HCT116 (cell line): ENCODE measurements around the gene RNPEP. TPM values are rescaled to one million over a fixed set of nuclear protein-coding genes. Genes with fewer than 3 reads are reported as not detected.

ENCODE experiments used
- ATAC-seq: fragments of 200-7000 bp; cut with Tn5 transposase; 2 replicates; pipeline ENCODE4 v1.9.1; 2020; ENCODE audit warnings: mild to moderate bottlenecking, moderate library complexity
- BruUV-seq: library from RNA; stranded (reverse); fragments of 400-500 nt; replicated peaks from 2 replicates; lab custom pipeline; 2021; lab: Mats Ljungman, UMichigan
- CTCF ChIA-PET: fragments of 300-600 bp; sonication (Branson Sonifier 250); formaldehyde crosslinking; loops from one replicate; lab custom pipeline; 2021; ENCODE audit warnings: antibody characterized with exemption; lab: Charles Lee
- POLR2A ChIA-PET: fragments of 300-600, 350-600 bp; sonication (Branson Sonifier 250); formaldehyde crosslinking; loops from one replicate; lab custom pipeline; 2021; ENCODE audit warnings: antibody characterized with exemption; lab: Charles Lee
- RAD21 ChIA-PET, 2 experiments: fragments of 300-600 bp; sonication (Branson Sonifier 250); formaldehyde crosslinking; loops; one replicate each; lab custom pipeline; 2023; ENCODE audit warnings: low total read pairs in 2 of 2; ENCODE audit not compliant: uncharacterized antibody in 2 of 2, unreplicated experiment in 2 of 2, low non-redundant PET in 1 of 2; lab: Charles Lee
- DNase-seq: peaks from one replicate; pipeline ENCODE4 v3.0.0-alpha.2; 2010; ENCODE audit warnings: low read depth, low spot score
- H2AFZ ChIP-seq: fragments of 200-600 bp; shearing (Covaris generic), sonication (generic); 2 replicates; pipeline ENCODE4 v1.6.1; 2017; ENCODE audit warnings: low read depth, mixed run types, mixed read lengths, antibody characterized with exemption, low read length; ENCODE audit not compliant: poor library complexity, severe bottlenecking
- H3K27ac ChIP-seq: 2 replicates; pipeline ENCODE4 v1.5.1; 2012; ENCODE audit warnings: low read depth, low read length
- H3K27me3 ChIP-seq: fragments of 200-600 bp; sonication (generic); 2 replicates; pipeline ENCODE4 v1.6.1; 2016; ENCODE audit warnings: mixed run types, low read length, mixed read lengths; ENCODE audit not compliant: insufficient read depth
- H3K36me3 ChIP-seq, 2 experiments: fragments of 200-500 bp in 1 of 2; fragments of 200-600 bp in 1 of 2; sonication (Bioruptor generic) in 1 of 2; sonication (generic) in 1 of 2; 2 replicates each; pipeline versions ENCODE4 v1.5.1 to v1.6.1; 2014 to 2016; ENCODE audit warnings: low read length in 2 of 2, inconsistent platforms in 1 of 2, mixed read lengths in 1 of 2, mixed run types in 1 of 2; ENCODE audit not compliant: insufficient read depth in 2 of 2, control insufficient read depth in 1 of 2
- H3K4me1 ChIP-seq, 2 experiments: fragments of 200-600 bp in 1 of 2; sonication (generic) in 1 of 2; 2 replicates each; pipeline versions ENCODE4 v1.5.1 to v1.6.1; 2012 to 2017; ENCODE audit warnings: low read length in 2 of 2, inconsistent platforms in 1 of 2, mild to moderate bottlenecking in 1 of 2, mixed read lengths in 1 of 2, mixed run types in 1 of 2, moderate library complexity in 1 of 2; ENCODE audit not compliant: insufficient read depth in 2 of 2, control insufficient read depth in 1 of 2
- H3K4me2 ChIP-seq: fragments of 200-600 bp; sonication (generic); 2 replicates; pipeline ENCODE4 v1.6.1; 2017; ENCODE audit warnings: mixed run types, low read length, mixed read lengths
- H3K4me3 ChIP-seq, 2 experiments: fragments of 200-600 bp in 1 of 2; sonication (generic) in 1 of 2; replicated peaks in 1 of 2; 2 replicates each; pipeline ENCODE4 v1.5.1; 2011 to 2016; ENCODE audit warnings: low read length in 2 of 2, control low read depth in 1 of 2, low read depth in 1 of 2, mild to moderate bottlenecking in 1 of 2, mixed read lengths in 1 of 2, mixed run types in 1 of 2
- H3K79me2 ChIP-seq: fragments of 200-600 bp; sonication (generic); 2 replicates; pipeline ENCODE4 v1.6.1; 2017; ENCODE audit warnings: mild to moderate bottlenecking, mixed run types, low read length, moderate library complexity, mixed read lengths; ENCODE audit not compliant: insufficient read depth
- H3K9ac ChIP-seq: fragments of 200-600 bp; sonication (generic); 2 replicates; pipeline ENCODE4 v1.6.1; 2016; ENCODE audit warnings: low read length, mixed read lengths
- H3K9me2 ChIP-seq: fragments of 200-600 bp; sonication (generic), shearing (Covaris generic); 2 replicates; pipeline ENCODE4 v1.6.1; 2017; ENCODE audit warnings: mixed run types, mild to moderate bottlenecking, moderate library complexity; ENCODE audit not compliant: insufficient read depth
- H3K9me3 ChIP-seq, 2 experiments: fragments of 200-500 bp in 1 of 2; fragments of 200-600 bp in 1 of 2; sonication (Bioruptor generic) in 1 of 2; sonication (generic) in 1 of 2; 2 replicates each; pipeline ENCODE4 v1.6.1; 2014 to 2017; ENCODE audit warnings: low read length in 2 of 2, mixed read lengths in 2 of 2, inconsistent platforms in 1 of 2, low read depth in 1 of 2, mild to moderate bottlenecking in 1 of 2, mixed run types in 1 of 2, moderate library complexity in 1 of 2; ENCODE audit not compliant: control insufficient read depth in 1 of 2, insufficient read depth in 1 of 2
- H4K20me1 ChIP-seq: fragments of 200-600 bp; sonication (generic), shearing (Covaris generic); 2 replicates; pipeline ENCODE4 v1.6.1; 2017; ENCODE audit warnings: mixed run types, mild to moderate bottlenecking, moderate library complexity; ENCODE audit not compliant: insufficient read depth
- ATF3 ChIP-seq: IDR thresholded peaks from 2 replicates; pipeline ENCODE4 v1.6.1; 2012
- CBX3 ChIP-seq: IDR thresholded peaks from 2 replicates; pipeline ENCODE4 v1.6.1; 2012; ENCODE audit warnings: low read depth
- CEBPB ChIP-seq: IDR thresholded peaks from 2 replicates; pipeline ENCODE4 v1.6.1; 2012; ENCODE audit warnings: low read depth
- CTCF ChIP-seq, 3 experiments: fragments of 200-600 bp in 1 of 3; sonication (generic) in 1 of 3; IDR thresholded peaks in 2 of 3; conservative IDR thresholded peaks in 1 of 3; 2 replicates each; pipeline ENCODE4 v1.5.1; 2012 to 2017; ENCODE audit warnings: low read depth in 2 of 3, low read length in 2 of 3, antibody characterized with exemption in 1 of 3, borderline replicate concordance in 1 of 3, control low read depth in 1 of 3, mild to moderate bottlenecking in 1 of 3, mixed read lengths in 1 of 3, mixed run types in 1 of 3, moderate library complexity in 1 of 3; ENCODE audit not compliant: insufficient read depth in 1 of 3
- EGR1 ChIP-seq: IDR thresholded peaks from 2 replicates; pipeline ENCODE4 v1.6.1; 2012; ENCODE audit warnings: low read depth
- ELF1 ChIP-seq: IDR thresholded peaks from 2 replicates; pipeline ENCODE4 v1.6.1; 2012; ENCODE audit warnings: low read depth, borderline replicate concordance
- EZH2 ChIP-seq: fragments of 200-600 bp; sonication (generic); IDR thresholded peaks from 2 replicates; pipeline ENCODE4 v1.6.1; 2017; ENCODE audit warnings: antibody characterized with exemption, mixed run types
- EZH2phosphoT487 ChIP-seq: fragments of 200-600 bp; IDR thresholded peaks from 2 replicates; pipeline ENCODE4 v1.6.1; 2018; ENCODE audit warnings: antibody characterized with exemption, borderline replicate concordance
- FOSL1 ChIP-seq: IDR thresholded peaks from 2 replicates; pipeline ENCODE4 v1.6.1; 2012; ENCODE audit warnings: low read depth
- JUND ChIP-seq: IDR thresholded peaks from 2 replicates; pipeline ENCODE4 v1.6.1; 2012
- POLR2A ChIP-seq: IDR thresholded peaks from 2 replicates; pipeline ENCODE4 v1.7.0; 2011; ENCODE audit warnings: borderline replicate concordance; ENCODE audit not compliant: insufficient read depth, insufficient read length; ENCODE audit errors: extremely low read depth
- POLR2AphosphoS5 ChIP-seq: IDR thresholded peaks from 2 replicates; pipeline ENCODE4 v1.6.1; 2011; ENCODE audit warnings: mild to moderate bottlenecking, low read depth, low read length, moderate library complexity
- RAD21 ChIP-seq: IDR thresholded peaks from 2 replicates; pipeline ENCODE4 v1.6.1; 2012; ENCODE audit warnings: low read depth, mild to moderate bottlenecking
- REST ChIP-seq: IDR thresholded peaks from 2 replicates; pipeline ENCODE4 v1.6.1; 2012; ENCODE audit warnings: low read depth
- SP1 ChIP-seq: IDR thresholded peaks from 2 replicates; pipeline ENCODE4 v1.6.1; 2012; ENCODE audit warnings: low read depth
- TCF7L2 ChIP-seq: IDR thresholded peaks from 2 replicates; pipeline ENCODE4 v1.7.0; 2011; ENCODE audit warnings: borderline replicate concordance, inconsistent platforms; ENCODE audit not compliant: insufficient read depth, insufficient read length; ENCODE audit errors: extremely low read depth
- YY1 ChIP-seq: IDR thresholded peaks from 2 replicates; pipeline ENCODE4 v1.6.1; 2011; ENCODE audit warnings: low read length, low read depth, moderate library complexity, mild to moderate bottlenecking; ENCODE audit not compliant: insufficient replicate concordance; ENCODE audit errors: extremely low read depth
- ZFX ChIP-seq: fragments of 450-650 bp; IDR thresholded peaks from 2 replicates; pipeline ENCODE4 v1.6.1; 2017
- ZNF274 ChIP-seq: fragments of 200-500 bp; sonication (Bioruptor generic); IDR thresholded peaks from 2 replicates; pipeline ENCODE4 v1.6.1; 2014; ENCODE audit warnings: mild to moderate bottlenecking, low read depth, low read length, inconsistent platforms
- intact Hi-C: fragments of 100-400 bp; cut with micrococcal nuclease; formaldehyde crosslinking; loops from 2 replicates; pipeline ENCODE4 v1.10.0; 2022
- total RNA-seq: library from RNA; stranded (reverse); gene quantifications from one replicate; pipeline ENCODE4 v1.2.1, GENCODE V29; 2021; ENCODE audit not compliant: unreplicated experiment

RNPEP gene
- total RNA-seq, 1 experiment from 2014 or later = 85.9 TPM

- no peak overlapping the region for H3K4me2 ChIP-seq
- H3K27me3 ChIP-seq = no peaks in the 10 kb centered on the region
- peaks cover 25% of the 10 kb centered on the region for H3K79me2 ChIP-seq
- ChIA-PET CTCF (no interaction called here), RAD21 (no interaction called here), POLR2A (no interaction called here)
- intact Hi-C loops = no loop called here
- DNase-seq (no peak), ATAC-seq (no peak)
- BruUV-seq = no TSS peak
- H3K27ac ChIP-seq = no peak overlapping the region
- peaks cover 41 to 44% of the 10 kb centered on the region in 2 experiments for H3K36me3 ChIP-seq
- no peak overlapping the region for H3K4me3 ChIP-seq
- no peak overlapping the region for H2AFZ ChIP-seq
- no peak overlapping the region for H3K9ac ChIP-seq
- no peak for TF ChIP-seq EZH2
- TF ChIP-seq CBX3 = no peak
- TF ChIP-seq CEBPB = no peak
- no peak for TF ChIP-seq JUND
- no peak for TF ChIP-seq TCF7L2
- no peak for TF ChIP-seq SP1
- TF ChIP-seq ZNF274 = no peak
- no peak for TF ChIP-seq YY1
- TF ChIP-seq ZFX = no peak
- TF ChIP-seq RAD21 = no peak
- no peak for TF ChIP-seq FOSL1
- TF ChIP-seq EGR1 = no peak
- no peak for TF ChIP-seq POLR2A
- TF ChIP-seq ELF1 = no peak
- TF ChIP-seq ATF3 = no peak
- no peak for TF ChIP-seq EZH2phosphoT487
- no peak for TF ChIP-seq REST
- no peak for TF ChIP-seq POLR2AphosphoS5
- no peak for TF ChIP-seq CTCF (IDR thresholded peaks at IDR 0.05 in 2 of 3, conservative IDR thresholded peaks at IDR 0.05 in 1 of 3; ENCODE audit: borderline replicate concordance in 1 of 3, insufficient read depth in 1 of 3, low read depth in 2 of 3, low read length in 2 of 3)
- H4K20me1 ChIP-seq = no peaks in the 10 kb centered on the region
- H3K9me2 ChIP-seq = no peaks in the 10 kb centered on the region
- H3K4me1 ChIP-seq = peaks cover 0 to 3% of the 10 kb centered on the region in 2 experiments; a peak in 1 of 4 replicates
- no peaks in the 10 kb centered on the region for H3K9me3 ChIP-seq
These were observed 7.1 kb downstream of the RNPEP start for GRCh38 chr1:201989354-201990128.
